ENCODE data around the gene TRIP13. TPM values are rescaled to one million over a fixed set of nuclear protein-coding genes. Genes with fewer than 3 reads are reported as not detected.

The TRIP13 gene
- total and polyA plus RNA-seq, 9 of the 15 experiments (the other 6 are each of a cell fraction or from before 2014, with no cell fraction given), result 24.1 to 116 (median 53.2) TPM

DNA sequence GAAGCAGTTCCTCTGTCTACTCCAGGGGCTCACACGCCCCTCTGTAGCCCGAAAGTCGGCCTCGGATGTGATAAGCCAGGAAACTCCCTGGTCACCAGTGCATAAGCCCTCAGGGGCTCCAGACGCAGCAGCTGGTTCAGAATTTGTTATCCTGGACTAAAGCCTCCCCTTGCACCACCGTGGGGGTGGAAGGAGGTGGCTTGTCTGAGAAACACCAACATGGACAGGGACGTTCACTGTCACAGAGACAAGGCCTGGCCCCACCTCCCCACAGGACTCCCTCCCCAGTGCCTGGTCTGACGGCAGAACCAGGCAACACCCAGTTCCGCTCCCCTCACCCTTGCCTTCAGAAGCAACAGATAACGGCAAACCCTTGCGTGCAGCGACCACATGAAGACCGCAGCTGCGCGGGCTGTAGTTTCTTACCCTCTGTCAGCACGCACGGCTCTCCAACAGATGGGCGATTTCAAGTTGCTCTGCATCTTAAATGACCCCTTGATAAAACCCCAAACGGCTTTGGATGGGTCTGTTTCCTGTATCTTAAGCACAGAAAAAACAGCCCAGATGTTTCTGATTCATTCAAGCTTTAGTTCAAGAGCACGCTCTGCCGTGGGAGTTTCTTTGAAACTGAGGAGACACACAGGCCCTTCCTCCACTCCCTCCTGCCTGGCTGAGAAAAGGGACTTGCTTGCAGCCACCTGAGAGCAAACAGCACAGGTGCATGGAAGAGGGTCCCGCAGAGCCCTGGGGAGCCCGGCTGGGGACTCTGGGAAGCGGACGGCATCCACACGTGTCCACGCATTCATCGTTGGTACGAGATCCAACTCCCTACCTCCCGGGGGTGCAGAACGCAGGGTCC, 71.2 kb downstream of the TRIP13 start (continued):
- TF ChIP-seq MAFG (tag; conservative IDR thresholded peaks at IDR 0.05), result no peak
- no peak for TF ChIP-seq FOS (IDR thresholded peaks at IDR 0.05; ENCODE audit: extremely low read depth, insufficient read length)
- no peak for TF ChIP-seq FOXA3 (CRISPR knock-in tag; conservative IDR thresholded peaks at IDR 0.05 in 1 of 2, IDR thresholded peaks at IDR 0.05 in 1 of 2)
- peak; percentile 76; the same call in 1 of the 2 replicates for TF ChIP-seq DPF2 (IDR thresholded peaks at IDR 0.05)
- no peak for TF ChIP-seq NR3C1 (CRISPR knock-in tag; IDR thresholded peaks at IDR 0.05)
- TF ChIP-seq CCAR2 (IDR thresholded peaks at IDR 0.05; ENCODE audit: low read depth, low read length), result no peak
- TF ChIP-seq CEBPB (tag; IDR thresholded peaks at IDR 0.05), result no peak
- TF ChIP-seq GABPA (tag; conservative IDR thresholded peaks at IDR 0.05; ENCODE audit: low read depth), result peak; percentile 58
- TF ChIP-seq ZNF212 (CRISPR knock-in tag; IDR thresholded peaks at IDR 0.05), result no peak
- no peak for TF ChIP-seq ZNF384 (IDR thresholded peaks at IDR 0.05; ENCODE audit: low read depth, low read length)
- TF ChIP-seq ZFPM2 (CRISPR knock-in tag; IDR thresholded peaks at IDR 0.05), result no peak
- TF ChIP-seq, protein P1, sequence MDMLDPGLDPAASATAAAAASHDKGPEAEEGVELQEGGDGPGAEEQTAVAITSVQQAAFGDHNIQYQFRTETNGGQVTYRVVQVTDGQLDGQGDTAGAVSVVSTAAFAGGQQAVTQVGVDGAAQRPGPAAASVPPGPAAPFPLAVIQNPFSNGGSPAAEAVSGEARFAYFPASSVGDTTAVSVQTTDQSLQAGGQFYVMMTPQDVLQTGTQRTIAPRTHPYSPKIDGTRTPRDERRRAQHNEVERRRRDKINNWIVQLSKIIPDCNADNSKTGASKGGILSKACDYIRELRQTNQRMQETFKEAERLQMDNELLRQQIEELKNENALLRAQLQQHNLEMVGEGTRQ (CRISPR knock-in tag; IDR thresholded peaks at IDR 0.05), result no peak
- TF ChIP-seq MLX (CRISPR knock-in tag; conservative IDR thresholded peaks at IDR 0.05), result no peak
- TF ChIP-seq TFAM (CRISPR knock-in tag; conservative IDR thresholded peaks at IDR 0.05), result no peak
- no peak for TF ChIP-seq CCNT2 (IDR thresholded peaks at IDR 0.05; ENCODE audit: borderline replicate concordance, extremely low read depth, insufficient read length, low read depth, low read length)
- no peak for TF ChIP-seq BRF2 (IDR thresholded peaks at IDR 0.05; ENCODE audit: borderline replicate concordance, insufficient read depth, insufficient read length)
- no peak for TF ChIP-seq MCM7 (IDR thresholded peaks at IDR 0.05)
- TF ChIP-seq MEF2D (tag; conservative IDR thresholded peaks at IDR 0.05; ENCODE audit: low read depth), result no peak
- peak; percentile 87 for TF ChIP-seq ZNF766 (CRISPR knock-in tag; conservative IDR thresholded peaks at IDR 0.05)

All from K562 (cell line).